ENCODE results near the gene CAMK2D. TPM values are rescaled to one million over a fixed set of nuclear protein-coding genes. Genes with fewer than 3 reads are reported as not detected.

The CAMK2D gene
- polyA plus RNA-seq, 3 donors, result 10.4 to 30.6 (median 19.6) TPM

DNA sequence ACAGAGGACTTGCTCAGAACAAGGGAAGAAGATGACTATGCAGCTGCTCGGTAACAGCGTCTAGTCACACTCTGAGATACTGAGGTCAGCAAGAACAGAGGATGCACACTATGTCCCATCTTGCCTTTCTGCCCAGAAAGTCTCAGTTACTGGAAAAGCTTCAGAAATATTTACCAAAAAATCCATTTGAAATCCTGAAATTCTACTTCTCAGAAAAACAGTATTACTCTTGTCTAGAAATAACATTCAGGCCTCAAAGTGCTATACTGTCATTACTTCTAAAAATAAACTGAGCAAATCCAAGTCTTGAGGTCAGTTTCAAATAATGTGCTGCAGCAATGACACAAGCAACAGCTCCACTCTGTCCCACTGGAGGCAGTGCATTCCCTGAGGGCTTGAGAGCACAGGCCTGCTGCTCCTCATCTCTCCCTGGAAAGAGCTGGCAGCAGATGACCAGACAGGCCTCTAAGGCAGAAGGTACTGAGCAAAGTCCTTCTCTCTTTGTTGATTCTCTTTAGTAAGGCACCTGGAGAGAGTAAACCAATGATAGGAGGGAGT is 76.9 kb downstream of the CAMK2D start:
- no peak overlapping the region for H3K4me3 ChIP-seq (replicated peaks in 1 of 3; ENCODE audit: low read depth in 2 of 3, low read length in 3 of 3)
- no peak overlapping the region for H3K27ac ChIP-seq (ENCODE audit: low read depth in 1 of 2, low read length in 2 of 2)
- no peak overlapping the region for H2AFZ ChIP-seq (ENCODE audit: insufficient read depth, low read depth, low read length, poor library complexity, severe bottlenecking)
- peaks cover 8 to 19% of the 10 kb centered on the region in 2 donors for H3K36me3 Mint-ChIP-seq
- intact Hi-C loops (cut with micrococcal nuclease), result no loop called here
- peaks cover 2% of the 10 kb centered on the region for H3K4me1 Mint-ChIP-seq
- no peaks in the 10 kb centered on the region for H3K4me1 ChIP-seq (ENCODE audit: control insufficient read depth in 1 of 2, insufficient read depth in 2 of 2, low read length in 2 of 2)
- peaks cover 8 to 13% of the 10 kb centered on the region in 2 donors for H3K9me3 ChIP-seq (replicated peaks in 1 of 2; ENCODE audit: control insufficient read depth in 1 of 2, insufficient read depth in 1 of 2, low read length in 2 of 2)
- DNase-seq, result no peak
- peaks cover 7% of the 10 kb centered on the region for H4K20me1 ChIP-seq (ENCODE audit: insufficient read depth, low read length)
- peaks cover 3 to 15% (median 8%) of the 10 kb centered on the region in 7 donors for H3K9me3 Mint-ChIP-seq
- WGBS (ENCODE audit: insufficient coverage), result 100% methylated on average over 2 of the region's 2 CpGs
- no peaks in the 10 kb centered on the region for H3K27me3 ChIP-seq (ENCODE audit: control insufficient read depth in 2 of 2, insufficient read depth in 2 of 2, low read length in 2 of 2)
- TF ChIP-seq CTCF (IDR thresholded peaks at IDR 0.05), result no peak
- H3K36me3 ChIP-seq (replicated peaks in 1 of 2; ENCODE audit: control insufficient read depth in 1 of 2, insufficient read depth in 2 of 2, low read length in 2 of 2), result no peaks in the 10 kb centered on the region
- no peak overlapping the region for H3K27ac Mint-ChIP-seq
- H3K79me2 ChIP-seq (ENCODE audit: insufficient read depth, low read length), result no peaks in the 10 kb centered on the region
- no peak overlapping the region for H3K9ac ChIP-seq (ENCODE audit: insufficient read depth, low read length, poor library complexity, severe bottlenecking)
- H3K4me3 Mint-ChIP-seq, result no peak overlapping the region
- no peak overlapping the region for H3K4me2 ChIP-seq (replicated peaks; ENCODE audit: extremely low read depth, low read length, poor library complexity, severe bottlenecking)
- peaks cover 0 to 2% (median 1%) of the 10 kb centered on the region in 3 donors for H3K27me3 Mint-ChIP-seq (ENCODE audit: low read depth in 3 of 3)

DNA sequence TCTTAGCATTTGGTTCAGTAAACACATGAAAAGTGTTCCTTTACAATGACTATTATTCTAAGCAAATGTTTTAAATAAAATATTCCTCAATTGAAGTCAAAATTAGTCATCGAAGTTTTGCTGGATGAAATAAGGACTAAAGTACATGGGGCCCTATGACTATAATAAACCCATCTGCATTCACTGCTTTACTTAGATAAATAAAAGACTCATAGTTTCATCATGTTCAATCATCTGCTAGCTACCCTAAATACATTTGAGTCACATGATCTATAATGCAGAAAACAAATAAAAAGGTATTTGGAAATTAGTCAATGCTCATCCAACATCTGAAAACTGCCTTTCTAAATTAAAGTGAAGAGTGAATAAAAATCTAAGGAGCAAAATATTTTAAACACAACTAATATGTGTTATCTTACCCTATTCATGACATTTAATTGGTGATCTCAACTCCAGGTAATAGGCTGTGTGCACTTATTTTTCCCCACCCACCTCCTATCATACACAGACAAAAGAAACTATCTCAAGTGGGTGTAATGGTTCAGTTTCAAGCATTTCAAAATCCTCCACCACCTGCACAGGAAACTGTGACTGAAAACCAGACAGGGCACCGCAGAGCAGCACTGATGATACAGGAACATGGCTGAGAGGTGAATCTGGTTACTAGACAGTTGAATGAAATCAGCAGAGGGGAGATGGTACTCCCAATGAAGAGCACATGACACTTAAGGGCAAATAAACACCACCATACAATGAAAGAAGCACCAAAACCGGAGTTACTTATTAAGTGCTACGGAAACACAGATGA is 78.6 kb downstream of the CAMK2D start:
- WGBS (ENCODE audit: insufficient coverage), result no CpG with 5 or more reads among the region's 4 CpGs
- DNase-seq, result no peak
- no peak overlapping the region for H3K9ac ChIP-seq (ENCODE audit: insufficient read depth, low read length, poor library complexity, severe bottlenecking)
- peaks cover 8 to 14% of the 10 kb centered on the region in 2 donors for H3K36me3 Mint-ChIP-seq
- no peak overlapping the region for H3K27ac ChIP-seq (ENCODE audit: low read depth in 1 of 2, low read length in 2 of 2)
- no peak overlapping the region for H3K4me2 ChIP-seq (replicated peaks; ENCODE audit: extremely low read depth, low read length, poor library complexity, severe bottlenecking)
- H3K4me3 ChIP-seq (replicated peaks in 1 of 3; ENCODE audit: low read depth in 2 of 3, low read length in 3 of 3), result no peak overlapping the region
- no peak for TF ChIP-seq CTCF (IDR thresholded peaks at IDR 0.05)
- H3K27ac Mint-ChIP-seq, result peak overlapping the region in 2 of 7 donors; percentile 9 to 24
- peaks cover 2% of the 10 kb centered on the region for H3K4me1 Mint-ChIP-seq
- peaks cover 0 to 1% (median 0%) of the 10 kb centered on the region in 3 donors for H3K27me3 Mint-ChIP-seq (ENCODE audit: low read depth in 3 of 3)
- no peaks in the 10 kb centered on the region for H3K27me3 ChIP-seq (ENCODE audit: control insufficient read depth in 2 of 2, insufficient read depth in 2 of 2, low read length in 2 of 2)
- no peaks in the 10 kb centered on the region for H3K79me2 ChIP-seq (ENCODE audit: insufficient read depth, low read length)
- peaks cover 8 to 13% of the 10 kb centered on the region in 2 donors for H3K9me3 ChIP-seq (replicated peaks in 1 of 2; ENCODE audit: control insufficient read depth in 1 of 2, insufficient read depth in 1 of 2, low read length in 2 of 2)
- H3K4me1 ChIP-seq (ENCODE audit: control insufficient read depth in 1 of 2, insufficient read depth in 2 of 2, low read length in 2 of 2), result no peaks in the 10 kb centered on the region
- no peak overlapping the region for H2AFZ ChIP-seq (ENCODE audit: insufficient read depth, low read depth, low read length, poor library complexity, severe bottlenecking)
- H3K36me3 ChIP-seq (replicated peaks in 1 of 2; ENCODE audit: control insufficient read depth in 1 of 2, insufficient read depth in 2 of 2, low read length in 2 of 2), result no peaks in the 10 kb centered on the region
- peaks cover 7% of the 10 kb centered on the region for H4K20me1 ChIP-seq (ENCODE audit: insufficient read depth, low read length)
- H3K9me3 Mint-ChIP-seq, result peaks cover 3 to 15% (median 9%) of the 10 kb centered on the region in 7 donors
- intact Hi-C loops (cut with micrococcal nuclease), result no loop called here
- no peak overlapping the region for H3K4me3 Mint-ChIP-seq

Data from CD14-positive monocyte (primary cell).